ENCODE results near the gene SSNA1. TPM values are rescaled to one million over a fixed set of nuclear protein-coding genes. Genes with fewer than 3 reads are reported as not detected.

SSNA1 gene
- total RNA-seq, 2 donors from 2014 or later, result 64.1 to 84.5 TPM

DNA sequence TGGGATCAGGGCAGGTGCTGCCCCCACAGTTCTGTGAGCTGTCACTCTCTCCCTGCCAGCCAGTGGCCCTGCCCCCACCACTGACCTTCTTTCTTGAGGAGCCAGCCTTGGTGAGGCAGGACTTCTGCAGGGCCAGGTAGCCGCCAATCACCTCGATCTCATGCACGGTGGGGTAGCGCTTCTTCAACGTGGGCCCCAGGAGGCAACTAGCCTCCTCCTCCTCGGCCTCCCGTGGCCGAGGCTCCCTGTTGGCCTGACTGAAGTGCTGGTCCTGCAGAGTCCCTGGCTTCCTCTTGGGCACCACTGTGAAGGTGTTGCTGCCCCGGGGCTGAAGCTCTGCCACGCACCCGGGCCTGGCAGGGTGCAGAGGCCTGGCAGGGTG lies 10.4 kb downstream of the SSNA1 start:
- H3K4me3 Mint-ChIP-seq, result peak overlapping the region in 1 of 2 donors; percentile 84
- DNase-seq (no peak), ATAC-seq (replicated peaks in 1 of 2) (no peak)
- no peak overlapping the region for H3K27ac Mint-ChIP-seq
- peaks cover 27% of the 10 kb centered on the region for H3K4me1 Mint-ChIP-seq (ENCODE audit: low read depth)
- H3K9me3 Mint-ChIP-seq, result no peaks in the 10 kb centered on the region
- H3K27me3 Mint-ChIP-seq (ENCODE audit: low read depth), result no peaks in the 10 kb centered on the region
- H3K36me3 Mint-ChIP-seq (ENCODE audit: insufficient read depth in 2 of 2), result peaks cover 0 to 2% of the 10 kb centered on the region in 2 donors

DNA sequence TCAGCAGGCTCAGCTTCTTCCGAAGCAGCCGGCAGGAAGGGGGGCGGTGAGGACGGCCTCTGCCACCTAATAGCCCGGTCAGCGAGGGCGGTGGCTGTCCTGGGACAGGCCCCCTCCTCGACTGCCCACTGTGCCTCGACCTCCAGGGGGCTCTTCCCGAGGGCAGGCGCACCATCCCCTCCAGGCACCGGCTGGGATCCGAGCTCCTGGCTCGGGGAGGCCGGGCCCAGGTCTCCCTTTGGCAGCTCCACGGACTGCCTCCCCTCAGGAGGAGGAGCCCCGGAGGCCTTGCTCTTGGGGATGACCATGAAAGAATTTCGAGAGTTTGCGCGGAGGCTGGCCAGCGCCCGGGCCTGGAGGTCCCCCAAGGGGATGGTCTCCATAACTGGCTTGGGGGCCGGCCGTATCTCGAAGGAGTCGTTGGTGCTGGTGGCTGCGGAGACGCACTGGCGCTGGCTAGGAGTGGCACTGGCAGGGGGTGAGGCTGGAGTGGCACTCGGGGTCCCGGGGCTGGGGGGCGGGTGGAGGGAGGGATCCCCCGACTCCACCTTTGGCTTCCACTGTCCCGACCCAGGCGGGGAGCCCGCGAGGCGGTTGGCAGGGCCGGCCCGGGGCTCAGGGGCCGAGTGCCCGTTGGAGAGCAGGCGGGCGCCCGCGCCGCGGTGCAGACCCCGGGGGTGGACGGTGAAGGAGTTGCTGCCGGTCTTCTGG lies 11.1 kb downstream of the SSNA1 start:
- peaks cover 0 to 4% of the 10 kb centered on the region in 2 donors for H3K36me3 Mint-ChIP-seq (ENCODE audit: insufficient read depth in 2 of 2)
- H3K27me3 Mint-ChIP-seq (ENCODE audit: low read depth), result no peaks in the 10 kb centered on the region
- peaks cover 34% of the 10 kb centered on the region for H3K4me1 Mint-ChIP-seq (ENCODE audit: low read depth)
- no peak for ATAC-seq (replicated peaks in 1 of 2)
- H3K27ac Mint-ChIP-seq, result no peak overlapping the region
- no peaks in the 10 kb centered on the region for H3K9me3 Mint-ChIP-seq
- DNase-seq, result no peak
- peak overlapping the region; percentile 84 to 89 for H3K4me3 Mint-ChIP-seq

- Mint-ChIP-seq H3K4me1 (ENCODE audit: low read depth) (peaks cover 36% of the 10 kb centered on the region), H3K27ac (peak within 1 kb of the TSS; percentile 28), H3K36me3 (ENCODE audit: insufficient read depth in 2 of 2) (peaks cover 1 to 8% of the 10 kb centered on the region in 2 donors)
Measured at GRCh38 chr9:137200311-137201204, 12.1 kb downstream of the SSNA1 start, which contains the start of gene TPRN. Gene TPRN (minus strand): TSS chr9:137200741. CDS start chr9:137200711, 30 bp downstream.

GRCh38 chr9:137201205-137201868 lies 12.9 kb downstream of the SSNA1 start:
- H3K4me3 Mint-ChIP-seq, result peak overlapping the region; percentile 91 to 93
- no peaks in the 10 kb centered on the region for H3K27me3 Mint-ChIP-seq (ENCODE audit: low read depth)
- H3K36me3 Mint-ChIP-seq (ENCODE audit: insufficient read depth in 2 of 2), result peaks cover 1 to 9% of the 10 kb centered on the region in 2 donors
- ATAC-seq (replicated peaks in 1 of 2) (no peak), DNase-seq (no peak)
- H3K9me3 Mint-ChIP-seq, result no peaks in the 10 kb centered on the region
- H3K4me1 Mint-ChIP-seq (ENCODE audit: low read depth), result peaks cover 43% of the 10 kb centered on the region
- H3K27ac Mint-ChIP-seq, result peak overlapping the region; percentile 28

More at GRCh38 chr9:137200311-137201204, 12.1 kb downstream of the SSNA1 start, which contains the start of gene TPRN:
- ATAC-seq (replicated peaks in 1 of 2), result peak; percentile 94
- no peaks in the 10 kb centered on the region for H3K27me3 Mint-ChIP-seq (ENCODE audit: low read depth)
- peak; percentile 99 to 100 for DNase-seq
- H3K4me3 Mint-ChIP-seq, result peak within 1 kb of the TSS; percentile 91 to 93
- H3K9me3 Mint-ChIP-seq, result no peaks in the 10 kb centered on the region

DNA sequence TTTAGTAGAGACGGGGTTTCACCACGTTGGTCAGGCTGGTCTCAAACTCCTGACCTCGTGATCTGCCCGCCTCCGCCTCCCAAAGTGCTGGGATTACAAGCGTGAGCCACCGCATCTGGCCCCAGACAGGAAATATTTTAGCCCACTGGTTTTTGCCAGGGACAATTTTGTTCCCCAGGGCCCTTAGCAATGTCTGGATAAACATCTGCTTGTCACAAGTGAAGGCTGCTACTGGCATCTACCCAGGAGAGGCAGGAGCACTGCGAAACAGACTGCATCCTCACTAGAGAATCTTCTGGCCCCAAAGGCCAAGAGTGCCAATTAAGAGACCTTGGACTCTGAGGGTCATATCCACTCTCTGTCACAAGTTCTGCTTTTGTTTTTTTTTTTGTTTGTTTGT lies 14.5 kb downstream of the SSNA1 start:
- no peaks in the 10 kb centered on the region for H3K27me3 Mint-ChIP-seq (ENCODE audit: low read depth)
- ATAC-seq (replicated peaks in 1 of 2) (no peak), DNase-seq (no peak)
- H3K9me3 Mint-ChIP-seq, result no peaks in the 10 kb centered on the region
- peaks cover 59% of the 10 kb centered on the region for H3K4me1 Mint-ChIP-seq (ENCODE audit: low read depth)
- H3K27ac Mint-ChIP-seq, result no peak overlapping the region
- peaks cover 1 to 20% of the 10 kb centered on the region in 2 donors for H3K36me3 Mint-ChIP-seq (ENCODE audit: insufficient read depth in 2 of 2)
- H3K4me3 Mint-ChIP-seq, result peak overlapping the region in 1 of 2 donors; percentile 10

GRCh38 chr9:137204731-137205125 lies 16.3 kb downstream of the SSNA1 start:
- ATAC-seq (replicated peaks in 1 of 2) (no peak), DNase-seq (no peak)
- H3K4me3 Mint-ChIP-seq, result peak overlapping the region; percentile 94 to 95
- H3K27ac Mint-ChIP-seq, result peak overlapping the region; percentile 90
- H3K27me3 Mint-ChIP-seq (ENCODE audit: low read depth), result no peaks in the 10 kb centered on the region
- peaks cover 1 to 22% of the 10 kb centered on the region in 2 donors for H3K36me3 Mint-ChIP-seq (ENCODE audit: insufficient read depth in 2 of 2)
- H3K9me3 Mint-ChIP-seq, result no peaks in the 10 kb centered on the region
- H3K4me1 Mint-ChIP-seq (ENCODE audit: low read depth), result peaks cover 54% of the 10 kb centered on the region

- H3K4me3 Mint-ChIP-seq, result peak within 1 kb of the TSS; percentile 94 to 95
- peaks cover 54% of the 10 kb centered on the region for H3K4me1 Mint-ChIP-seq (ENCODE audit: low read depth)
- H3K36me3 Mint-ChIP-seq (ENCODE audit: insufficient read depth in 2 of 2), result peaks cover 1 to 22% of the 10 kb centered on the region in 2 donors
- ATAC-seq (replicated peaks in 1 of 2), result peak; percentile 66 to 69
- no peaks in the 10 kb centered on the region for H3K27me3 Mint-ChIP-seq (ENCODE audit: low read depth)
- DNase-seq, result peak; percentile 96 to 97
- H3K9me3 Mint-ChIP-seq, result no peaks in the 10 kb centered on the region
- peak within 1 kb of the TSS; percentile 90 for H3K27ac Mint-ChIP-seq
Measured at GRCh38 chr9:137205126-137206069, 16.9 kb downstream of the SSNA1 start, which contains the start of the genes NDOR1 and TMEM203. Gene NDOR1 (plus strand): TSS chr9:137205700. CDS start chr9:137205778, 78 bp downstream. Gene TMEM203 (minus strand): TSS chr9:137205648. CDS start chr9:137205414, 234 bp downstream.

DNA sequence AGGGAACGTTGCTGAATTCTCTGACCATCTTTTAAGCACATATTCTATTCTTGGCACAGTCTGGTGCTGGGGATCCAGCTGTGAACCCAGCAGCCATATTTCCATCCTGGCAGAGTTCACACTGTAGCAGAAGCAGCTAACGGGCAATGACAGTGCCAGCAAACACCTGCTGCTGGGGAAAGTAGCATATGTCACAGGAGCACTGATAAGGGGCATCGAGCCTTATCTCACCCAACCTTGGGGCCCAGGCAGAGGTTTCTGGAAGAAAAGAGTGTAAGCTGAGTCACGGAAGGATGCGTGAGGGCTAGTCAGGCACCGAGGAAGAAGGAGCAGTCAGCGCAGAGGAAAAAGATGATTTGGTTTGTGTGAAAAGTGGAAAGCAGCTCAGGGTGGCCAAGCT lies 18.1 kb downstream of the SSNA1 start:
- DNase-seq, result no peak
- Mint-ChIP-seq H3K27ac (peak overlapping the region; percentile 63), H3K27me3 (ENCODE audit: low read depth) (no peaks in the 10 kb centered on the region), H3K4me3 (peak overlapping the region; percentile 94 to 95), H3K36me3 (ENCODE audit: insufficient read depth in 2 of 2) (peaks cover 1 to 22% of the 10 kb centered on the region in 2 donors), H3K4me1 (ENCODE audit: low read depth) (peaks cover 52% of the 10 kb centered on the region), H3K9me3 (no peaks in the 10 kb centered on the region)
- no peak for ATAC-seq (replicated peaks in 1 of 2)

GRCh38 chr9:137211532-137211931 lies 23.1 kb downstream of the SSNA1 start:
- H3K4me1 Mint-ChIP-seq (ENCODE audit: low read depth), result peaks cover 19% of the 10 kb centered on the region
- DNase-seq (no peak), ATAC-seq (replicated peaks in 1 of 2) (no peak)
- H3K27ac Mint-ChIP-seq, result peak overlapping the region; percentile 61
- no peaks in the 10 kb centered on the region for H3K27me3 Mint-ChIP-seq (ENCODE audit: low read depth)
- H3K9me3 Mint-ChIP-seq, result no peaks in the 10 kb centered on the region
- H3K36me3 Mint-ChIP-seq (ENCODE audit: insufficient read depth in 2 of 2), result peaks cover 0 to 13% of the 10 kb centered on the region in 2 donors
- no peak overlapping the region for H3K4me3 Mint-ChIP-seq

DNA sequence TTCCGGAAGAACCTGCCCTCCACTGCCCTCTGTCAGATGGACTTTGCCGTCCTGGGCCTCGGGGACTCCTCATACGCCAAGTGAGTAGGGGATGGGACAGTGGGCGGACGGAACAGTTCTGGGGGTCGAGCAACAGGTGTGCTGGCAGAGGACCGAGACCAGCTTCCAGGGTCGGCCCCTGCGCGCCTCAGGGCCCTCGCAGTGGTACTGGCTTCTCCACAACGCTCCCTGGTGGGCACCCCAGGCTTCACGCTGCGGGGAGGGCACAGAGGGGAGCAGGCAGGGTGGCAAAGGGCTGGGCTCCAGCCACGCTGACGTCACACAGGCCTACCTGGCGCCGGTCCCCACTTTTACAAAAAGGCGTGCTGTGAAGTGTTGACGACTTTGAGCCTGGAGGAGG lies 24.0 kb downstream of the SSNA1 start:
- ATAC-seq (replicated peaks in 1 of 2) (no peak), DNase-seq (no peak)
- H3K4me1 Mint-ChIP-seq (ENCODE audit: low read depth), result peaks cover 9% of the 10 kb centered on the region
- no peaks in the 10 kb centered on the region for H3K9me3 Mint-ChIP-seq
- H3K36me3 Mint-ChIP-seq (ENCODE audit: insufficient read depth in 2 of 2), result peaks cover 0 to 6% of the 10 kb centered on the region in 2 donors
- no peak overlapping the region for H3K4me3 Mint-ChIP-seq
- H3K27ac Mint-ChIP-seq, result no peak overlapping the region
- no peaks in the 10 kb centered on the region for H3K27me3 Mint-ChIP-seq (ENCODE audit: low read depth)

GRCh38 chr9:137213160-137214060 lies 24.9 kb downstream of the SSNA1 start:
- no peak for DNase-seq
- ATAC-seq (replicated peaks in 1 of 2), result no peak
- Mint-ChIP-seq H3K4me3 (no peak overlapping the region), H3K4me1 (ENCODE audit: low read depth) (peaks cover 6% of the 10 kb centered on the region), H3K27me3 (ENCODE audit: low read depth) (no peaks in the 10 kb centered on the region), H3K9me3 (no peaks in the 10 kb centered on the region), H3K27ac (no peak overlapping the region), H3K36me3 (ENCODE audit: insufficient read depth in 2 of 2) (peaks cover 0 to 5% of the 10 kb centered on the region in 2 donors)

Data from activated T-cell treated with anti-CD3 and anti-CD28 coated beads, Interleukin-2, amount 50 U/mL, for 72 hours (primary cell).